Stimulated activated CD4-positive, alpha-beta T cell treated with anti-CD3 and anti-CD28 coated beads, Interleukin-12 subunit alpha, Interleukin-12 subunit beta, amount 100 ng/mL, for 4 hours (primary cell): Measurements from ENCODE around the gene CRBN.

Experiments used
- DNase-seq: peaks from one replicate; pipeline ENCODE4 v3.0.0-alpha.2; 2020

CRBN gene

DNA sequence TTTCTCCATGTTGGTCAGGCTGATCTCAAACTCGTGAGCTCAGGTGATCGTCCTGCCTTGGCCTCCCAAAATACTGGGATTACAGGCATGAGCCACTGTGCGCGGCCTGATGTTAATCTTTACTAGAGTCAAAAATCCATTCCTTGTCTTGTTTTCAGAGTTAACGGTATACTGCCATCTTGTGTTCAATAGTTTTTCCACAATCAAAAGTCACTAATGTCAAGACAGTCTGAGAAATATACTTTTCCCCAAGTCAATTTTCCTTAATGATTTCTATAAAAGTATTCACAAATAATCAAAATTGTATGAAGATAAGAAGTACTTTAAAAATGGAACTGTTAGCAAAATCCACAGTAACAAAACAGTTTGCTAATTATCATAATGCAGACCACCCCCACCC, 8.5 kb downstream of the CRBN start:
- DNase-seq = no peak

DNA sequence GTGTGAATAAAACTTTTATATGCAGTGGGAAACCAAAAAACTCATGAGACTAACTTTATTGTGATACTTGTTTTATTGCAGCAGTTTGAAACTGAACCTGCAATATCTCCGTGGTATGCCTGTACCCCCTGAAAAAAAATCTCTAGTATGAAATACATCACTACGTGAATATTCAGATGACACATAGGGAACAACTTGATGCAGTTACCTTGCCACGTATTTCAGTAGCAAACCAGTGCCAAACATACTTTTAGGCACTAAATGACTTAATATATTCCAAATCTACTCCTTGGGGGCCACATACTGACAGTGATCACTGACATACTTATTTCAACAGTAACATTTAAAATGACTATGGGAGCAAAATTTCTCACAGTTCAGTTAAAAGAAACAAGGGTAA, 13.8 kb downstream of the CRBN start:
- no peak for DNase-seq

DNA sequence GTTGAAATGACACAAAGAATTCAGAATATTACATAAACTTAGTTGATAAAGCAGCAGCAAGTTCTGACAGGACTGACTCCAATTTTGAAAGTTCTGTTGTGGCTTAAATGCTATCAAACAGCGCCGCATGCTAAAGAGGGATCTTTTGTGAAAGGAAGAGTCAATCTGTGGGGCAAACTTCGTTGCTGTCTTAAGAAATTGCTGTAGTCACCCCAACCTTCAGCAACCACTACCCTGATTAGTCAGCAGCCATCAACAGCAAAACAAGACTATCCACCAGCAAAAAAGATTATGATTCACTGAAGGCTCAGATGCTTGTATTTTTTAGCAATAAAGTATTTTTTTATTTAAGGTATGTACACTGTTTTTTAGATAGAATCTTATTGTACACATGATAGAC, 14.2 kb downstream of the CRBN start:
- no peak for DNase-seq

- DNase-seq = no peak
These were observed 18.7 kb downstream of the CRBN start for GRCh38 chr3:3160826-3161225.

GRCh38 chr3:3157484-3157883, 22.0 kb downstream of the CRBN start:
- no peak for DNase-seq

GRCh38 chr3:3154879-3155610, 24.4 kb downstream of the CRBN start:
- no peak for DNase-seq

DNA sequence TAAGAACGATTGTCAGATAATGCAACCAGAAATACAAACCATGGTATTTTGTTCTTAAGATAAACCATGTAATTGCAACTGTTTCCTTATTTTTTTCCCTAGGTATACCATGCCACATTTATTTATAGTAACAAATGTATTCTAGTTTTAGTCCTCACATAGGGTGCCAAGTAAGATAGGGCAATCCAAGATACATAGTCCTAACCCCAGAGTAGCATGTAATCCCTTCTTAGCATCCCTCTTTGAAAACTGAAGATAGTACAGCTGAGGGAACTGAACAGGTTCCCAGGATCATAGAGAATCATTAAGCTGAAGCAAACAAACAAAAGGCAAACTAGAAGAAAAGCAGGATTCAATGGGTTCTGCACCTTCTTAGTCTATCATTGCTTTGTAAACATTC, 28.0 kb downstream of the CRBN start:
- DNase-seq = no peak

DNA sequence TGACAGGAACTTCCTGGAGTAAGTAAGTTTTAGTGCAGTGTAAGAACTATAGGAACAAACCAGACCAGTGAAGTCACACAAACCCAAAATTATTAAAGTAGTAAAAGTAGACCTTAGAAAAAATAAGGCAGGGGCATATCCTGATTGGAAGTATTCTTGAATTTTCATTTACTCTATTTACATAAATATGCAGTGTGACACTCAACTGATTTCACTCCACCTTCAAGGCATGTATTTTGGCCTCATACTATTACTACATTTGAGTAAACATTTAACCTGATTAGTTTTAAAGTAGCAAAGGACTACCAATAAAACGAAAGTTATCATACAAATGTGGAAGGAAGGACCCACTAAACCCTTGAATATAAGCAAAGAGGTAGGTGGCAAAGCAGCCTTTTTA, 29.9 kb downstream of the CRBN start:
- no peak for DNase-seq

DNA sequence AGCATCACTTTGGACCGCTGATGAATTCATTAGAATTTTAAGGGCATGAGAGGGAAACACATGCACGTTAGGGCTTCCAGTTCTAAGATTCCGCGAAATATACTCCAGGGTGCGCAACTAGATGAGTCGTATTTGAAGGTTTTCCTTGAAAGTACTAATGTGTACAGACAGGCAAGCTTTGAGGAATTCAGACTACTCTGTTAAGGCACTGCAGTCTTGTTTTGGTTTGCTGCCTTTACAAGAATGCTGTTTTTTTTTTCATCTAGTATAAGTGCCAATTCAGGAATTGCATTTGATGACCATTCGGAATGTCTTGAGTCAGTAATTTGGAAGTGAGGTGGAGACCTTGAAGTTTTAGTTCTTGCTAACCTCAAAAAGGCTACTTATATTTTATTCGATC, 33.7 kb downstream of the CRBN start:
- DNase-seq = no peak

DNA sequence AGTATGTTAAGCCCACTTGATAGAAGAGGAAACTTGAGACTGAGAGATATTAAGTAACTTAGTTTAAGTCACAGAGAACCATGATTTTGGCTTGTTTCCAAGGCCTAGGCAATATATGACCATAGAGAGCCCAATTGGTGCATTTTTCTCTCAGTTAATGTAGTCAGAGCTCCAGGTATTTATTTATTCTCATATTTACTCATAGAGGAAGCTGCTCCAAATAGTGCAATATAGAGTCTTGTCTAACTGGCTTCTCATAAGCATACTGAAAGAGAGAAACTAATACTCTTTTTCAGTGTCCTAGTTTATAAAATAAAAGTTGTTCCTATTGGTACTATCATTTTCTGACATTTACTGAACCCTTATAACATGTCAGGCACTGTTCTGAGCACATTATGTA, 37.6 kb downstream of the CRBN start:
- DNase-seq = no peak

DNA sequence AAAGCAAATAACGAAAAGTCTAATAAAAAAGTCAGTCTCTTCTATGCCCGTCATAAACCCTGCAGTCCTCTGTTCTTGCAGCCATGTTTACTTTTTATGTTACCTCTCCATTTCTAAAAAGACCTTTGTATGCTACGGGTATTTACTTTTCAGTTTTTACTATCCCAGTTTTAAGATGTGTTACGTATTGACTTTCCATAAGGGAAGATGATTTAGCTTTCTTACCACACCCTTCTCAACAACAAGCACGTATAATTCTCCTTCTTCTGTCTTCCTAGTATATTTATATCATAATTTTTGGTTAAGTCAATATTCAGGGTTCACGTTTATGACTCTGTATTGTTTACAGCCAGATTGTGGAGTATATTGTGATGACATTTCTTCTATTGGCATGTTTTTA, 42.0 kb downstream of the CRBN start:
- no peak for DNase-seq

DNA sequence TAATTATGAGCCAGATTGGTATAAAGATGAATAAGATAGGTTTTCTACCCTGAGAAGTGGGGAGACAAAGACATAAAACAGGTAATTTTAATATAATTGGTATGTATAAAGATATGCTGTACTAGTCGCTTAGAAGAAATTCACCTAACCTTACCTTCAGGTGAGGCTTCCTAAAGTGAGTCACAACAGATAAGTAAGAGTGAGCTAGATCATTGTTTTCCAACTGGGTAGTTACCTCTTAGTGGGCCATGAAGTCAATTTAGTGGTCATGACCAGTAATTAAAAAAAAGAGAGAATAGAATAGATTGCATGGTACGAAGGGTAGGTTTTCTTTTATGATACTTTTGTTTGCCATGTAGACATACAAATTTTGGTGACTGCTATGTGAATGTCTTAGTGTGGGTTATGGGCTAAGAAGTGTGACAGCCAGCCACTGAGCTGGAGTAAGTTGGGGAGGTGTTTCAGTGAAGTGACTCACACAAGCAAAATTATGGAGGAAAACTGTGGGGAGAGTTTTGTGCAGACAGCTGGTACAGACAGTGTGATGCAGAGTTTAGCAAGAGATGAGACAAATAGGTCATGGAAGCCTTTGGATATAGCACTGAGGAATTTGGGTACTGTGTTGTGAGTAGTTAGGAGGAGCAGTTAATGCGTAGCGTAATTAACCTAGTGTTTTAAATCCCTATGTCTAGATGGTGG, 44.6 kb downstream of the CRBN start:
- no peak for DNase-seq

GRCh38 chr3:3133500-3133899, 46.0 kb downstream of the CRBN start:
- DNase-seq = no peak

- no peak for DNase-seq
These were observed 49.9 kb downstream of the CRBN start for GRCh38 chr3:3129579-3129978.

DNA sequence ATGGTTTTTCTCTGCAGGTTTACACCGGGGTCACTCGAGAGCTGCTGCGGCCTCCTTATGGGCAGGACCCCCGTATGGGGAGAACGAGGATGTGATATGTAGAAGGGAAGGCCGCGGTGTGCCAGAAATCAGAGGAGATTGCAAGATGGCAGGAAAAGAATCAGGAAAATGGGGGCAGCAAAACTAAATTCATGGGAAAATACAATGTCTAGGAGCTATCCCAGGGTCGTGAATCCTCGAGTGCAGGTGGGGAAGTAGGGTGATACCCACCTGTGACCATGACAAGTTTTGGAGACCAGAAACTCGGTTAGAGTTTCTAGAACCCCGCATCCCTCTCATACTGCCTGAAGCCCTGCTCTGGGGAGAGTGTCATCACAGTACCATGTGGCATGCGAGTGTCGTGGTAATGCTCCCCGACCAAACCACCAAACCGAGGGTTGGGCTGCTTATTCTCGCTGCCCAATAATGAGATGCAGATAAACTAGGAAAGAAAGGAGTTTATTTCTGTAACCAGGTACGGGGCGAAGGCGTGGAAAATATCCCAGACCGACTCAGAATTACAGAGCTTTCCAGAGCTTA, 52.0 kb downstream of the CRBN start:
- peak; percentile 13 for DNase-seq

DNA sequence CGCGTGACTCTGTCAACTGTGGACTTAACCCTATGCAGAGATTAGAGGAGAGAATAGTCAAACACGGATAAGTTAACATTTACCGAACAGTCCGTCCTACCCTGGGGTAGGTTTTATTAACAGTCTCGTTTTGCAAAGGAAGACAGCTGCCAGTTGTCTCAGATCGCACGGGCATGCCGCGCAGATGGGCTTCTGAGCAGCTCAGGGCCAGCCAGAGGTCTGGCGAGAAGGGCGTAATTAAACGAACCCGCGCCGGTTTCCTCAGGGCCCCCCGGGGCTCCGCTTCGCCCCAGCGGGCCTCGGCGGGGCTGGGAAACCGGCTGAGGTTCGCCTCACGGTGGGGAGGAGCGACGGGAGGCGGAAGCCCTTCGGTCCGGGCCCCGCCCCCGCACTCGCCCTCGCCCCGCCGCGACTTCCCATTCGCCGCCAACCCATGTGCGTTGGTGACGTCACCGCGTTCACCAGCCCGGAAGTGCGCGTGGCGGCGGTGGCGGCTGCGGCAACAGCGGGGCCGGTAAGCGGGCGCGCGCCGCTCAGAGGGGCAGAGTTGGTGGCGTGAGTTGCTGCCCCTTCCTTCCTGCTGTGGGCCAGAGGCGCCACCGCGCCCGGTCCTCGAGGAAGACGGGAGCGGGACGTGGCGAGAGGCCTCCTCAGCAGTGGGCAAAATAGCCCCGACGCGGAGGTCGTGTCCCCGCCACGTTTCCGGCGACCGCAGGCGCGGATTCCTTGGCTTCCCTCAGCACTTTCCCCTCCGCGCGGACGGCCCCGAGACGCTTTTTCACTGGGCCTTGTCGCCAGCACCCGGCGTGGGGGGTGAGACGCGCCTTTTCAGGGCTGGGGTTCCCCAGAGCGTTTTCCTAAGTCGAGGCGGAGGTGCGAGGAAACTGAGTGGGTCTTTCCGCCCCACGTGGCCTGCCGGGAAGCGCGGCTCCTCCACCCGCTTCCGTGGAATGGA, 52.7 kb downstream of the CRBN start, which contains the start of gene TRNT1:
Gene TRNT1, plus strand, starts transcription at position 464 of the 955 bp plus-strand sequence. CDS start 2,101 bp downstream, outside the sequence.
- peak; percentile 98 for DNase-seq

GRCh38 chr3:3125977-3126376, 53.5 kb downstream of the CRBN start:
- DNase-seq = no peak

GRCh38 chr3:3119393-3119851, 60.1 kb downstream of the CRBN start:
- DNase-seq = no peak

- DNase-seq = no peak
These were observed 61.8 kb downstream of the CRBN start for GRCh38 chr3:3117651-3118050.

- no peak for DNase-seq
These were observed 66.3 kb downstream of the CRBN start for GRCh38 chr3:3113042-3113709.

GRCh38 chr3:3110749-3111361, 68.6 kb downstream of the CRBN start:
- DNase-seq = no peak

- DNase-seq = no peak
These were observed 69.2 kb downstream of the CRBN start, which contains the start of gene IL5RA for GRCh38 chr3:3110299-3110630. Gene IL5RA (minus strand): TSS chr3:3110374. CDS start chr3:3104984, 5,390 bp downstream.
